AG04450 (cell line): ENCODE measurements around the gene VAMP4. TPM values are rescaled to one million over a fixed set of nuclear protein-coding genes. Genes with fewer than 3 reads are reported as not detected.

ENCODE experiments used
- CTCF ChIA-PET: fragments of 300-600, 350-600 bp; formaldehyde crosslinking; extraction: SDS; loops from one replicate; lab custom pipeline; 2022; ENCODE audit warnings: antibody characterized with exemption, inconsistent platforms; lab: Charles Lee
- POLR2A ChIA-PET: fragments of 350-600 bp; formaldehyde crosslinking; extraction: SDS; loops from one replicate; lab custom pipeline; 2021; ENCODE audit warnings: antibody characterized with exemption, inconsistent platforms; lab: Yijun Ruan, JAX
- DNase-seq: peaks from one replicate; pipeline ENCODE4 v3.0.0-alpha.2; 2011; ENCODE audit warnings: low read depth, low spot score
- H3K27ac ChIP-seq: one replicate; pipeline ENCODE4 v1.5.1; 2012; ENCODE audit warnings: low read depth, low read length, control low read depth
- H3K27me3 ChIP-seq: one replicate; pipeline ENCODE4 v1.6.0; 2012; ENCODE audit warnings: low read length; ENCODE audit not compliant: control insufficient read depth, insufficient read depth
- H3K4me3 ChIP-seq: 2 replicates; pipeline ENCODE4 v1.5.1; 2011; ENCODE audit warnings: mild to moderate bottlenecking, low read depth, low read length, control low read depth
- H3K9me3 ChIP-seq: 2 replicates; pipeline ENCODE4 v1.5.1; 2012; ENCODE audit warnings: low read length; ENCODE audit not compliant: control insufficient read depth, insufficient read depth
- CTCF ChIP-seq: IDR thresholded peaks from 2 replicates; pipeline ENCODE4 v1.5.1; 2011; ENCODE audit warnings: low read depth, low read length, control low read depth, inconsistent platforms
- polyA plus RNA-seq: library from polyadenylated mRNA; depleted of rRNA; stranded (reverse); fragments of >200 nt; gene quantifications from 2 replicates; pipeline ENCODE4 v1.2.3, GENCODE V29; 2011

Gene VAMP4
- polyA plus RNA-seq, 1 experiment, result 20.8 TPM

DNA sequence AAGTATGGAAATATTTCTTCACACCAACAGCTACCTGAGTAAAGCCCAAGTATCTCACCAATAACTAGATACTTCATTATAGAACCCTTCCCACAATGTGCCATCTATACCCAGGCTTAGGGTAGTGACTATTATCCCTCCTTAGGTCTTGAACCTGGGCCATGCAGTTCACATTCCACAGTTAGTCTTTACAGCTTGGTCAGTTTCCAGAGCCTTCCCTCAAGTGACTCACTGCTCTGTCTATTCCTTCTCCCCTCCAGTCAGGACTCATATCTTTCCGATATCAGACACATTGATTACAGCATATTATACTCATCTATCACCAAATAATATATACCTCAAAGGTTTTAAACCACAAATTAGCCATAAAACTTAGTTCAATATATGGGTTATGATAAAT is 23.6 kb downstream of the VAMP4 start:
- no peak overlapping the region for H3K4me3 ChIP-seq
- CTCF ChIA-PET, result interaction anchor here (0.6 to 4.7 kb wide), 7 partner anchors 11 to 267 kb away, joined by 3 to 101 read pairs (median 7); partner anchors contain the start of gene PRRC2C
- no peak overlapping the region for H3K27ac ChIP-seq
- POLR2A ChIA-PET, result no interaction called here
- no peaks in the 10 kb centered on the region for H3K27me3 ChIP-seq
- no peak for DNase-seq
- peaks cover 4% of the 10 kb centered on the region; the same call in 1 of the 2 replicates for H3K9me3 ChIP-seq
- no peak for TF ChIP-seq CTCF

GRCh38 chr1:171717062-171717718 is 24.7 kb downstream of the VAMP4 start:
- Histone ChIP-seq H3K4me3 (no peak overlapping the region), H3K9me3 (no peaks in the 10 kb centered on the region), H3K27ac (no peak overlapping the region), H3K27me3 (no peaks in the 10 kb centered on the region)
- no peak for TF ChIP-seq CTCF
- CTCF ChIA-PET, result interaction anchor here (1.2 to 4.7 kb wide), 8 partner anchors 10 to 268 kb away, joined by 3 to 101 read pairs (median 10); partner anchors contain the start of gene PRRC2C
- no peak for DNase-seq
- POLR2A ChIA-PET, result no interaction called here

- Histone ChIP-seq H3K4me3 (no peak overlapping the region), H3K27me3 (no peaks in the 10 kb centered on the region), H3K9me3 (no peaks in the 10 kb centered on the region), H3K27ac (no peak overlapping the region)
- no peak for TF ChIP-seq CTCF
- no peak for DNase-seq
- ChIA-PET CTCF (interaction anchor here (0.5 to 4.7 kb wide), 33 partner anchors 9 to 889 kb away, joined by 3 to 101 read pairs (median 4); partner anchors contain the start of genes METTL13, MYOCOS and PRRC2C), POLR2A (interaction anchor here (1.3 kb wide), 1 partner anchor 26 kb away, joined by 7 read pairs; no protein-coding TSS in a partner anchor)
Measured at GRCh38 chr1:171716616-171717015, 25.2 kb downstream of the VAMP4 start.

- no peaks in the 10 kb centered on the region for H3K9me3 ChIP-seq
Measured at GRCh38 chr1:171715813-171716251, 26.0 kb downstream of the VAMP4 start.

More at GRCh38 chr1:171715813-171716251, 26.0 kb downstream of the VAMP4 start:
- H3K27me3 ChIP-seq, result no peaks in the 10 kb centered on the region
- no peak for DNase-seq
- H3K27ac ChIP-seq, result no peak overlapping the region
- TF ChIP-seq CTCF, result peak; percentile 50
- POLR2A ChIA-PET, result interaction anchor here (0.6 to 1.3 kb wide), 3 partner anchors 27 to 460 kb away, joined by 3 to 10 read pairs (median 7); partner anchors contain the start of gene PRRC2C
- H3K4me3 ChIP-seq, result no peak overlapping the region
- CTCF ChIA-PET, result interaction anchor here (0.5 to 4.7 kb wide), 47 partner anchors 9 to 890 kb away, joined by 3 to 101 read pairs (median 3); partner anchors contain the start of genes METTL13, MYOCOS and PRRC2C
